Caco-2 (cell line): Measurements from ENCODE around the gene CHRM2. TPM values are rescaled to one million over a fixed set of nuclear protein-coding genes. Genes with fewer than 3 reads are reported as not detected.

Experiments
- BruUV-seq: library from RNA; stranded (reverse); fragments of 400-500 nt; replicated peaks from 2 replicates; lab custom pipeline; 2021; lab: Mats Ljungman, UMichigan
- CTCF ChIA-PET: fragments of 300-600 bp; sonication (Branson Sonifier 250); formaldehyde crosslinking; loops from one replicate; lab custom pipeline; 2022; ENCODE audit warnings: antibody characterized with exemption; lab: Charles Lee
- POLR2A ChIA-PET: fragments of 300-600 bp; sonication (Branson Sonifier 250); formaldehyde crosslinking; loops from one replicate; lab custom pipeline; 2022; ENCODE audit warnings: antibody characterized with exemption; lab: Charles Lee
- DNase-seq, 2 experiments: peaks; one replicate each; pipeline versions ENCODE4 v3.0.0 to v3.0.0-alpha.2; 2020 to 2022
- H3K27me3 ChIP-seq: replicated peaks from 2 replicates; pipeline ENCODE4 v1.6.0; 2011; ENCODE audit warnings: low read length; ENCODE audit not compliant: control insufficient read depth, insufficient read depth
- H3K36me3 ChIP-seq: 2 replicates; pipeline ENCODE4 v1.5.1; 2011; ENCODE audit warnings: low read length; ENCODE audit not compliant: control insufficient read depth, insufficient read depth
- H3K4me1 ChIP-seq: fragments of 250-450 bp; sonication (Bioruptor Pico); 2 replicates; pipeline ENCODE4 v1.5.1; 2020; ENCODE audit warnings: mild to moderate bottlenecking
- H3K4me3 ChIP-seq: 2 replicates; pipeline ENCODE4 v1.5.1; 2011; ENCODE audit warnings: low read depth, mild to moderate bottlenecking, control low read depth, low read length
- H3K9me3 ChIP-seq: fragments of 250-450 bp; sonication (Bioruptor Pico); 2 replicates; pipeline ENCODE4 v1.5.1; 2020; ENCODE audit warnings: mild to moderate bottlenecking, moderate library complexity
- H3K27ac Mint-ChIP-seq: one replicate; pipeline ENCODE4 v1.8.0; 2022; ENCODE audit warnings: mixed read lengths; ENCODE audit not compliant: unreplicated experiment
- H3K27me3 Mint-ChIP-seq: one replicate; pipeline ENCODE4 v1.8.0; 2022; ENCODE audit warnings: mixed read lengths; ENCODE audit not compliant: insufficient read depth, unreplicated experiment
- H3K36me3 Mint-ChIP-seq: one replicate; pipeline ENCODE4 v1.8.0; 2022; ENCODE audit warnings: mild to moderate bottlenecking, mixed read lengths; ENCODE audit not compliant: insufficient read depth, unreplicated experiment
- H3K4me1 Mint-ChIP-seq: one replicate; pipeline ENCODE4 v1.8.0; 2022; ENCODE audit warnings: low read depth, mixed read lengths; ENCODE audit not compliant: unreplicated experiment
- H3K4me3 Mint-ChIP-seq: one replicate; pipeline ENCODE4 v1.8.0; 2022; ENCODE audit warnings: mild to moderate bottlenecking, moderate library complexity, mixed read lengths; ENCODE audit not compliant: unreplicated experiment
- H3K9me3 Mint-ChIP-seq: one replicate; pipeline ENCODE4 v1.8.0; 2022; ENCODE audit warnings: mixed read lengths; ENCODE audit not compliant: unreplicated experiment
- intact Hi-C: fragments of 100-400 bp; cut with micrococcal nuclease; formaldehyde crosslinking; loops from one replicate; pipeline ENCODE4 v1.10.0; 2022; ENCODE audit not compliant: unreplicated experiment
- total RNA-seq: library from RNA; stranded (reverse); gene quantifications from 2 replicates; pipeline ENCODE4 v1.2.3, GENCODE V29; 2022
- TF ChIP-seq, protein P1 (sequence below), 2 experiments: fragments of 200-600 bp in 1 of 2; IDR thresholded peaks; 1 replicate in 1 of 2; 2 replicates in 1 of 2; pipeline versions ENCODE4 v1.5.1 to v1.8.0; 2011 to 2022; ENCODE audit warnings: antibody characterized with exemption in 1 of 2, control low read depth in 1 of 2, inconsistent platforms in 1 of 2, low read depth in 1 of 2, low read length in 1 of 2, mild to moderate bottlenecking in 1 of 2, moderate library complexity in 1 of 2; ENCODE audit not compliant: insufficient read depth in 1 of 2, severe bottlenecking in 1 of 2, unreplicated experiment in 1 of 2

The CHRM2 gene
- total RNA-seq, 1 experiment from 2014 or later, result not detected

DNA sequence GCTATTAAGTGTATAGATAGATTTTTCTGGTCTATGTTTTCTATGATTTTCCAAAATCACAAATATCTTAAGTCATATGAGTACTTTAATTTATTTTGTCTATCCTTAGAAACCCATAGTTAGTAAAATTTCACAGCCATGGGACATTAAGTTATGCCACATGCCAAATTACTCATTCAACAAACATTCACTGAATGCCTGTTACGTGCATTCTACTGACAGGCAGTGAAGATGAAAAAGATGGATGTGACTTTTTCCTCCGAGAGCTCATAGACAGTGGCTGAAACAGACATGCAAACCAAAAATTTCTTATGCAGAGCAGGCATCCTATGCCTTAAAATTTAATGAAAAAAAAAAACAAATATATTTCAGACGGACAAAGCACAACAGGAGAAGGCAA lies 84.9 kb downstream of the CHRM2 start:
- CTCF ChIA-PET, result no interaction called here
- no peak overlapping the region for H3K4me3 ChIP-seq
- Mint-ChIP-seq H3K36me3 (no peaks in the 10 kb centered on the region), H3K27me3 (no peaks in the 10 kb centered on the region), H3K4me1 (no peaks in the 10 kb centered on the region), H3K9me3 (no peaks in the 10 kb centered on the region), H3K27ac (no peak overlapping the region), H3K4me3 (no peak overlapping the region)
- no peak for DNase-seq
- H3K27me3 ChIP-seq, result no peaks in the 10 kb centered on the region
- TF ChIP-seq, protein P1, sequence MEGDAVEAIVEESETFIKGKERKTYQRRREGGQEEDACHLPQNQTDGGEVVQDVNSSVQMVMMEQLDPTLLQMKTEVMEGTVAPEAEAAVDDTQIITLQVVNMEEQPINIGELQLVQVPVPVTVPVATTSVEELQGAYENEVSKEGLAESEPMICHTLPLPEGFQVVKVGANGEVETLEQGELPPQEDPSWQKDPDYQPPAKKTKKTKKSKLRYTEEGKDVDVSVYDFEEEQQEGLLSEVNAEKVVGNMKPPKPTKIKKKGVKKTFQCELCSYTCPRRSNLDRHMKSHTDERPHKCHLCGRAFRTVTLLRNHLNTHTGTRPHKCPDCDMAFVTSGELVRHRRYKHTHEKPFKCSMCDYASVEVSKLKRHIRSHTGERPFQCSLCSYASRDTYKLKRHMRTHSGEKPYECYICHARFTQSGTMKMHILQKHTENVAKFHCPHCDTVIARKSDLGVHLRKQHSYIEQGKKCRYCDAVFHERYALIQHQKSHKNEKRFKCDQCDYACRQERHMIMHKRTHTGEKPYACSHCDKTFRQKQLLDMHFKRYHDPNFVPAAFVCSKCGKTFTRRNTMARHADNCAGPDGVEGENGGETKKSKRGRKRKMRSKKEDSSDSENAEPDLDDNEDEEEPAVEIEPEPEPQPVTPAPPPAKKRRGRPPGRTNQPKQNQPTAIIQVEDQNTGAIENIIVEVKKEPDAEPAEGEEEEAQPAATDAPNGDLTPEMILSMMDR (IDR thresholded peaks at IDR 0.05; ENCODE audit: insufficient read depth in 1 of 2, low read depth in 1 of 2, low read length in 1 of 2, severe bottlenecking in 1 of 2, unreplicated experiment in 1 of 2), result no peak
- H3K36me3 ChIP-seq, result no peaks in the 10 kb centered on the region
- H3K4me1 ChIP-seq, result no peaks in the 10 kb centered on the region
- BruUV-seq, result no TSS peak
- intact Hi-C loops, result no loop called here
- POLR2A ChIA-PET, result no interaction called here
- no peaks in the 10 kb centered on the region for H3K9me3 ChIP-seq

DNA sequence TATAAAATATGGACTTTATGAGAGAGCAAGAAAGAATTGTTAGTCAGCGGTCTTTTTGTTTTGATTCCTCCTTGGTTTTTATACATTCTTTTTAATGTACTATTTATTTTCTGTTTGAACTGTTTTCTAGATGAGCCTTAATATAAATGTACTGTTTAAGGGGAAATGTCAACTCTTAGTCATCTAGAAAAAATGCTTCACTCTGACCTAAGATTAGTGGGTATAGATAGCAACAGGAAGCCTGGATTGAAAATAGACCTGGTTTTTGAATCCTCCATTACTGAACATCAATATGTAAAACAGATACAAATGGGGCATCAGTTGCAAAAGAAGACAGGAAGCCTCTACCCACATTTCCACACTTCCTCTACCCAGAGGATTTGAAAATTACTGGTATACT lies 87.8 kb downstream of the CHRM2 start:
- Histone ChIP-seq H3K4me3 (no peak overlapping the region), H3K4me1 (no peaks in the 10 kb centered on the region), H3K9me3 (no peaks in the 10 kb centered on the region; the same call in 1 of the 2 replicates), H3K27me3 (no peaks in the 10 kb centered on the region), H3K36me3 (no peaks in the 10 kb centered on the region)
- Mint-ChIP-seq H3K4me3 (no peak overlapping the region), H3K27ac (no peak overlapping the region), H3K36me3 (no peaks in the 10 kb centered on the region), H3K4me1 (no peaks in the 10 kb centered on the region), H3K27me3 (no peaks in the 10 kb centered on the region), H3K9me3 (peaks cover 1% of the 10 kb centered on the region)
- intact Hi-C loops, result no loop called here
- POLR2A ChIA-PET, result no interaction called here
- TF ChIP-seq, protein P1 (IDR thresholded peaks at IDR 0.05; ENCODE audit: insufficient read depth in 1 of 2, low read depth in 1 of 2, low read length in 1 of 2, severe bottlenecking in 1 of 2, unreplicated experiment in 1 of 2), result no peak
- BruUV-seq, result no TSS peak
- no peak for DNase-seq
- CTCF ChIA-PET, result no interaction called here

- H3K27ac Mint-ChIP-seq, result no peak overlapping the region
- BruUV-seq, result no TSS peak
- no peaks in the 10 kb centered on the region for H3K27me3 ChIP-seq
- no peaks in the 10 kb centered on the region for H3K4me1 ChIP-seq
- peaks cover 2% of the 10 kb centered on the region for H3K27me3 Mint-ChIP-seq
- H3K36me3 Mint-ChIP-seq, result no peaks in the 10 kb centered on the region
- no peak for DNase-seq
- no peaks in the 10 kb centered on the region; the same call in 1 of the 2 replicates for H3K9me3 ChIP-seq
- TF ChIP-seq, protein P1 (IDR thresholded peaks at IDR 0.05; ENCODE audit: insufficient read depth in 1 of 2, low read depth in 1 of 2, low read length in 1 of 2, severe bottlenecking in 1 of 2, unreplicated experiment in 1 of 2), result no peak
- no peak overlapping the region for H3K4me3 Mint-ChIP-seq
- ChIA-PET CTCF (no interaction called here), POLR2A (no interaction called here)
- no peaks in the 10 kb centered on the region for H3K4me1 Mint-ChIP-seq
- H3K36me3 ChIP-seq, result no peaks in the 10 kb centered on the region
- intact Hi-C loops, result no loop called here
- H3K4me3 ChIP-seq, result no peak overlapping the region
- H3K9me3 Mint-ChIP-seq, result peaks cover 6% of the 10 kb centered on the region
These were observed 88.2 kb downstream of the CHRM2 start for GRCh38 chr7:136956671-136957070.
